ENCODE results near the gene KAZN. TPM values are rescaled to one million over a fixed set of nuclear protein-coding genes. Genes with fewer than 3 reads are reported as not detected.

The KAZN gene
- polyA plus RNA-seq, 1 donor from 2014 or later, result 20.6 TPM

DNA sequence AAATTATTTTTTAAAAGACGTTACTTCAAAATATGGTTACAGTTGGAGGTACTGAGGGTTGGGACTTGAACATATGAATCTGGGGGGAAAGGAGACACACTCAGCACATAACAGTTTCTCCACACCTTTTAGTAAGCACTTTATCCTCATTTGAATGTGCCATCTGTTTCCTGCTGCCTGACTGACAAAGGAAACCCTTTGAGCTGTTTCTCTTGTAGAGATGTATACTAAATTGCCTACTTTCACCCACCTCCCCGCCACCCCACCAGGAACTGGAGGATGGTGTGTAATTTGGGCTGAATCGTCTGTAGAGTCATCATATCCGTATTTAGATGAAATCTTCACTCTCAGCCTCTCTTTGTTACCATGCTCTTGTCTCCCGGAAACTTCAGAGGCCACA lies 108.1 kb downstream of the KAZN start:
- H3K9me3 ChIP-seq (ENCODE audit: low read length), result peaks cover 7% of the 10 kb centered on the region
- H3K79me2 ChIP-seq (replicated peaks; ENCODE audit: insufficient read depth, low read length), result peaks cover 3% of the 10 kb centered on the region
- H4K20me1 ChIP-seq (ENCODE audit: insufficient read depth), result no peaks in the 10 kb centered on the region
- no peaks in the 10 kb centered on the region for H3K9me2 ChIP-seq (ENCODE audit: insufficient read depth, low read length)
- no peaks in the 10 kb centered on the region for H3K36me3 ChIP-seq (ENCODE audit: insufficient read depth, low read length)
- no peaks in the 10 kb centered on the region for H3K27me3 ChIP-seq (ENCODE audit: insufficient read depth, low read depth, low read length)
- H3F3A ChIP-seq (ENCODE audit: insufficient read depth, low read length, poor library complexity, severe bottlenecking), result no peaks in the 10 kb centered on the region
- H3K9ac ChIP-seq (ENCODE audit: low read length), result no peak overlapping the region
- no peak overlapping the region for H3K27ac ChIP-seq (ENCODE audit: low read length)
- no peak for TF ChIP-seq RAD21 (conservative IDR thresholded peaks at IDR 0.05)
- TF ChIP-seq, protein P1, sequence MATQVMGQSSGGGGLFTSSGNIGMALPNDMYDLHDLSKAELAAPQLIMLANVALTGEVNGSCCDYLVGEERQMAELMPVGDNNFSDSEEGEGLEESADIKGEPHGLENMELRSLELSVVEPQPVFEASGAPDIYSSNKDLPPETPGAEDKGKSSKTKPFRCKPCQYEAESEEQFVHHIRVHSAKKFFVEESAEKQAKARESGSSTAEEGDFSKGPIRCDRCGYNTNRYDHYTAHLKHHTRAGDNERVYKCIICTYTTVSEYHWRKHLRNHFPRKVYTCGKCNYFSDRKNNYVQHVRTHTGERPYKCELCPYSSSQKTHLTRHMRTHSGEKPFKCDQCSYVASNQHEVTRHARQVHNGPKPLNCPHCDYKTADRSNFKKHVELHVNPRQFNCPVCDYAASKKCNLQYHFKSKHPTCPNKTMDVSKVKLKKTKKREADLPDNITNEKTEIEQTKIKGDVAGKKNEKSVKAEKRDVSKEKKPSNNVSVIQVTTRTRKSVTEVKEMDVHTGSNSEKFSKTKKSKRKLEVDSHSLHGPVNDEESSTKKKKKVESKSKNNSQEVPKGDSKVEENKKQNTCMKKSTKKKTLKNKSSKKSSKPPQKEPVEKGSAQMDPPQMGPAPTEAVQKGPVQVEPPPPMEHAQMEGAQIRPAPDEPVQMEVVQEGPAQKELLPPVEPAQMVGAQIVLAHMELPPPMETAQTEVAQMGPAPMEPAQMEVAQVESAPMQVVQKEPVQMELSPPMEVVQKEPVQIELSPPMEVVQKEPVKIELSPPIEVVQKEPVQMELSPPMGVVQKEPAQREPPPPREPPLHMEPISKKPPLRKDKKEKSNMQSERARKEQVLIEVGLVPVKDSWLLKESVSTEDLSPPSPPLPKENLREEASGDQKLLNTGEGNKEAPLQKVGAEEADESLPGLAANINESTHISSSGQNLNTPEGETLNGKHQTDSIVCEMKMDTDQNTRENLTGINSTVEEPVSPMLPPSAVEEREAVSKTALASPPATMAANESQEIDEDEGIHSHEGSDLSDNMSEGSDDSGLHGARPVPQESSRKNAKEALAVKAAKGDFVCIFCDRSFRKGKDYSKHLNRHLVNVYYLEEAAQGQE (IDR thresholded peaks at IDR 0.05; ENCODE audit: borderline replicate concordance), result no peak
- TF ChIP-seq TAF1 (IDR thresholded peaks at IDR 0.05; ENCODE audit: low read depth), result no peak
- no peak for TF ChIP-seq POLR2AphosphoS5 (IDR thresholded peaks at IDR 0.05)
- TF ChIP-seq MXI1 (conservative IDR thresholded peaks at IDR 0.05; ENCODE audit: poor library complexity, severe bottlenecking), result no peak
- TF ChIP-seq EZH2 (IDR thresholded peaks at IDR 0.05; ENCODE audit: borderline replicate concordance, insufficient read depth, low read length, poor library complexity, severe bottlenecking), result no peak
- TF ChIP-seq, protein P2, sequence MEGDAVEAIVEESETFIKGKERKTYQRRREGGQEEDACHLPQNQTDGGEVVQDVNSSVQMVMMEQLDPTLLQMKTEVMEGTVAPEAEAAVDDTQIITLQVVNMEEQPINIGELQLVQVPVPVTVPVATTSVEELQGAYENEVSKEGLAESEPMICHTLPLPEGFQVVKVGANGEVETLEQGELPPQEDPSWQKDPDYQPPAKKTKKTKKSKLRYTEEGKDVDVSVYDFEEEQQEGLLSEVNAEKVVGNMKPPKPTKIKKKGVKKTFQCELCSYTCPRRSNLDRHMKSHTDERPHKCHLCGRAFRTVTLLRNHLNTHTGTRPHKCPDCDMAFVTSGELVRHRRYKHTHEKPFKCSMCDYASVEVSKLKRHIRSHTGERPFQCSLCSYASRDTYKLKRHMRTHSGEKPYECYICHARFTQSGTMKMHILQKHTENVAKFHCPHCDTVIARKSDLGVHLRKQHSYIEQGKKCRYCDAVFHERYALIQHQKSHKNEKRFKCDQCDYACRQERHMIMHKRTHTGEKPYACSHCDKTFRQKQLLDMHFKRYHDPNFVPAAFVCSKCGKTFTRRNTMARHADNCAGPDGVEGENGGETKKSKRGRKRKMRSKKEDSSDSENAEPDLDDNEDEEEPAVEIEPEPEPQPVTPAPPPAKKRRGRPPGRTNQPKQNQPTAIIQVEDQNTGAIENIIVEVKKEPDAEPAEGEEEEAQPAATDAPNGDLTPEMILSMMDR (IDR thresholded peaks at IDR 0.05; ENCODE audit: poor library complexity, severe bottlenecking), result no peak
- TF ChIP-seq EP300 (conservative IDR thresholded peaks at IDR 0.05; ENCODE audit: poor library complexity, severe bottlenecking), result no peak
- no peak for TF ChIP-seq SMC3 (conservative IDR thresholded peaks at IDR 0.05; ENCODE audit: poor library complexity)
- H3K4me3 ChIP-seq (ENCODE audit: low read length), result no peak overlapping the region
- no peak overlapping the region for H2AFZ ChIP-seq (ENCODE audit: low read depth, low read length)
- H3K4me2 ChIP-seq (ENCODE audit: low read length), result no peak overlapping the region

DNA sequence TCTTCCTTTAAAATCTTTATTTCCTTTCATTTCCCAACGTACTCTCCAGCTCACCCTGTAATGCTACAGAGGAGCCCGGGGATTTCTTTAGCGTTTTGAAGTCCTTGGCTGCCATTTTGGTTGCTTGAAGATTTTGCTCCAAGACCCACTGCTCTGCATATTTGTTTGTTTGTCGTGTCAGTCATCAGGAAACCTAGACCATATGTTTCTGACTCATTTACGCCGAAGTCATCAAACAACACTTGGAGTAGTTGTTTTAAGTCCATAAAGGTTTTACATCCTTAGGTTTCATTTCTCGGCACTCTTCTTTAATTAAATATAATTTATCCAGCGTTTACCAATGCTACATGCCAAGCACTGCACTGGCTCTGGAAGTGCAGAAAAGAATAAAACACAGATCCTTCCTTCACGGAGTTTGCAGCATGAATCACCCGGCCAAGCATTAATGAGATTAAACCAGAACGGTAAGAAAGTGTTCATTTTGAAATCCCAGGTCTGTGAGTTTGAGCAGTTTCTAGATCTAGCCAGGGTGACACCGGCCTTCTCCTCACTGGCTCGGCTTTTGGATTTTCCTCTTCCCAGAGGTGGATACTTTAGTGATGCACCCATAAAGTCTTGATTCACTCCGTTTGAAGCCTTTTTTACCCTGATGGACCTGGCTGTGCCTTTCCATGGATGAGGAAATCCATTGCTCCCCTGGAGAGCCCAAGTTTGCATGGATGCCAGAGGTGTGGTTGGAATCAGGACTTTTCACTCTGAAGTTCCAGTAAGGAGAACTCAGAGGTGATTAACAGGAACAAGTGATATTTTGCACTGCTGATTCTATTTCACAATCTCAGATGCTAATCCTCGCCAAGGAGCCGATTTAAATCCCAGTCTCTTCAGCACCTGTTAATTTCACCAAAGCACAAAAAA lies 109.3 kb downstream of the KAZN start:
- Histone ChIP-seq H3F3A (ENCODE audit: insufficient read depth, low read length, poor library complexity, severe bottlenecking) (no peaks in the 10 kb centered on the region), H3K9me2 (ENCODE audit: insufficient read depth, low read length) (no peaks in the 10 kb centered on the region), H3K4me3 (ENCODE audit: low read length) (no peak overlapping the region), H3K27ac (ENCODE audit: low read length) (no peak overlapping the region), H3K27me3 (ENCODE audit: insufficient read depth, low read depth, low read length) (no peaks in the 10 kb centered on the region), H3K36me3 (ENCODE audit: insufficient read depth, low read length) (no peaks in the 10 kb centered on the region), H2AFZ (ENCODE audit: low read depth, low read length) (no peak overlapping the region), H3K9ac (ENCODE audit: low read length) (no peak overlapping the region), H3K9me3 (ENCODE audit: low read length) (peaks cover 7% of the 10 kb centered on the region), H3K4me2 (ENCODE audit: low read length) (no peak overlapping the region), H4K20me1 (ENCODE audit: insufficient read depth) (no peaks in the 10 kb centered on the region), H3K79me2 (replicated peaks; ENCODE audit: insufficient read depth, low read length) (peaks cover 3% of the 10 kb centered on the region)
- TF ChIP-seq POLR2AphosphoS5 (IDR thresholded peaks at IDR 0.05), result no peak
- no peak for TF ChIP-seq EZH2 (IDR thresholded peaks at IDR 0.05; ENCODE audit: borderline replicate concordance, insufficient read depth, low read length, poor library complexity, severe bottlenecking)
- no peak for TF ChIP-seq SMC3 (conservative IDR thresholded peaks at IDR 0.05; ENCODE audit: poor library complexity)
- TF ChIP-seq, protein P2 (IDR thresholded peaks at IDR 0.05; ENCODE audit: poor library complexity, severe bottlenecking), result no peak
- TF ChIP-seq TAF1 (IDR thresholded peaks at IDR 0.05; ENCODE audit: low read depth), result no peak
